Fibroblast of peridontal ligament (primary cell): ENCODE results near the gene SZRD1.

ENCODE experiments used
- DNase-seq: peaks from one replicate; pipeline ENCODE4 v3.0.0-alpha.2; 2010; ENCODE audit errors: extremely low read depth

Gene SZRD1

GRCh38 chr1:16440131-16440469 lies 73.1 kb downstream of the SZRD1 start:
- no peak for DNase-seq

GRCh38 chr1:16440470-16441281 lies 73.6 kb downstream of the SZRD1 start, which contains the start of gene NECAP2:
Gene NECAP2 (plus strand): TSS chr1:16440724. CDS start chr1:16440762, 38 bp downstream.
- peak; percentile 90 for DNase-seq

- peak; percentile 9 for DNase-seq
Observed at GRCh38 chr1:16441282-16441665, 74.2 kb downstream of the SZRD1 start.

- DNase-seq: no peak
Observed at GRCh38 chr1:16442265-16442664, 75.2 kb downstream of the SZRD1 start.

- no peak for DNase-seq
Observed at GRCh38 chr1:16442941-16443340, 75.9 kb downstream of the SZRD1 start.

GRCh38 chr1:16443975-16444770 lies 77.1 kb downstream of the SZRD1 start:
- DNase-seq: no peak

GRCh38 chr1:16445052-16445451 lies 78.0 kb downstream of the SZRD1 start:
- no peak for DNase-seq

GRCh38 chr1:16446116-16446515 lies 79.1 kb downstream of the SZRD1 start:
- DNase-seq: no peak

GRCh38 chr1:16447641-16448040 lies 80.6 kb downstream of the SZRD1 start:
- no peak for DNase-seq
